HT1080 (cell line): Measurements from ENCODE around the gene TNFRSF1B. TPM values are rescaled to one million over a fixed set of nuclear protein-coding genes. Genes with fewer than 3 reads are reported as not detected.

Experiments
- DNase-seq: peaks from one replicate; pipeline ENCODE4 v3.0.0-alpha.2; 2015; ENCODE audit warnings: low read depth
- total RNA-seq: library from RNA; depleted of rRNA; stranded (reverse); fragments of >200 nt; shearing (Covaris generic); gene quantifications from 2 replicates; pipeline ENCODE4 v1.2.3, GENCODE V29; 2014

The TNFRSF1B gene
- total RNA-seq, 1 experiment from 2014 or later, result 0.16 TPM

GRCh38 chr1:12188657-12189327 lies 22.0 kb downstream of the TNFRSF1B start:
- no peak for DNase-seq

- peak; percentile 31 for DNase-seq
These were observed 22.5 kb downstream of the TNFRSF1B start for GRCh38 chr1:12189328-12189682.

- DNase-seq, result no peak
These were observed 24.6 kb downstream of the TNFRSF1B start for GRCh38 chr1:12191242-12192032.

GRCh38 chr1:12194666-12195216 lies 27.9 kb downstream of the TNFRSF1B start:
- DNase-seq, result no peak

GRCh38 chr1:12195416-12195815 lies 28.6 kb downstream of the TNFRSF1B start:
- no peak for DNase-seq

GRCh38 chr1:12196641-12197482 lies 30.1 kb downstream of the TNFRSF1B start:
- no peak for DNase-seq

- no peak for DNase-seq
These were observed 30.7 kb downstream of the TNFRSF1B start for GRCh38 chr1:12197483-12197880.

GRCh38 chr1:12200208-12200607 lies 33.4 kb downstream of the TNFRSF1B start:
- no peak for DNase-seq

- no peak for DNase-seq
These were observed 34.8 kb downstream of the TNFRSF1B start for GRCh38 chr1:12201352-12202189.

GRCh38 chr1:12202190-12202497 lies 35.4 kb downstream of the TNFRSF1B start:
- DNase-seq, result no peak

- DNase-seq, result no peak
These were observed 35.8 kb downstream of the TNFRSF1B start for GRCh38 chr1:12202577-12202976.

- no peak for DNase-seq
These were observed 36.6 kb downstream of the TNFRSF1B start for GRCh38 chr1:12203216-12204007.

- no peak for DNase-seq
These were observed 37.3 kb downstream of the TNFRSF1B start for GRCh38 chr1:12204140-12204539.

- no peak for DNase-seq
These were observed 38.2 kb downstream of the TNFRSF1B start for GRCh38 chr1:12204754-12205658.

- no peak for DNase-seq
These were observed 39.4 kb downstream of the TNFRSF1B start for GRCh38 chr1:12206238-12206637.

GRCh38 chr1:12206792-12207424 lies 40.1 kb downstream of the TNFRSF1B start:
- no peak for DNase-seq

GRCh38 chr1:12208271-12208670 lies 41.5 kb downstream of the TNFRSF1B start:
- DNase-seq, result no peak

GRCh38 chr1:12208764-12209494 lies 42.1 kb downstream of the TNFRSF1B start:
- peak; percentile 72 for DNase-seq
